Caco-2 (cell line): ENCODE measurements around the gene IL1B. TPM values are rescaled to one million over a fixed set of nuclear protein-coding genes. Genes with fewer than 3 reads are reported as not detected.

ENCODE experiments used
- BruUV-seq: library from RNA; stranded (reverse); fragments of 400-500 nt; replicated peaks from 2 replicates; lab custom pipeline; 2021; lab: Mats Ljungman, UMichigan
- CTCF ChIA-PET: fragments of 300-600 bp; sonication (Branson Sonifier 250); formaldehyde crosslinking; loops from one replicate; lab custom pipeline; 2022; ENCODE audit warnings: antibody characterized with exemption; lab: Charles Lee
- POLR2A ChIA-PET: fragments of 300-600 bp; sonication (Branson Sonifier 250); formaldehyde crosslinking; loops from one replicate; lab custom pipeline; 2022; ENCODE audit warnings: antibody characterized with exemption; lab: Charles Lee
- DNase-seq, 2 experiments: peaks; one replicate each; pipeline versions ENCODE4 v3.0.0 to v3.0.0-alpha.2; 2020 to 2022
- H3K27me3 ChIP-seq: replicated peaks from 2 replicates; pipeline ENCODE4 v1.6.0; 2011; ENCODE audit warnings: low read length; ENCODE audit not compliant: control insufficient read depth, insufficient read depth
- H3K36me3 ChIP-seq: 2 replicates; pipeline ENCODE4 v1.5.1; 2011; ENCODE audit warnings: low read length; ENCODE audit not compliant: control insufficient read depth, insufficient read depth
- H3K4me1 ChIP-seq: fragments of 250-450 bp; sonication (Bioruptor Pico); 2 replicates; pipeline ENCODE4 v1.5.1; 2020; ENCODE audit warnings: mild to moderate bottlenecking
- H3K4me3 ChIP-seq: 2 replicates; pipeline ENCODE4 v1.5.1; 2011; ENCODE audit warnings: low read depth, mild to moderate bottlenecking, control low read depth, low read length
- H3K9me3 ChIP-seq: fragments of 250-450 bp; sonication (Bioruptor Pico); 2 replicates; pipeline ENCODE4 v1.5.1; 2020; ENCODE audit warnings: mild to moderate bottlenecking, moderate library complexity
- H3K27ac Mint-ChIP-seq: one replicate; pipeline ENCODE4 v1.8.0; 2022; ENCODE audit warnings: mixed read lengths; ENCODE audit not compliant: unreplicated experiment
- H3K27me3 Mint-ChIP-seq: one replicate; pipeline ENCODE4 v1.8.0; 2022; ENCODE audit warnings: mixed read lengths; ENCODE audit not compliant: insufficient read depth, unreplicated experiment
- H3K36me3 Mint-ChIP-seq: one replicate; pipeline ENCODE4 v1.8.0; 2022; ENCODE audit warnings: mild to moderate bottlenecking, mixed read lengths; ENCODE audit not compliant: insufficient read depth, unreplicated experiment
- H3K4me1 Mint-ChIP-seq: one replicate; pipeline ENCODE4 v1.8.0; 2022; ENCODE audit warnings: low read depth, mixed read lengths; ENCODE audit not compliant: unreplicated experiment
- H3K4me3 Mint-ChIP-seq: one replicate; pipeline ENCODE4 v1.8.0; 2022; ENCODE audit warnings: mild to moderate bottlenecking, moderate library complexity, mixed read lengths; ENCODE audit not compliant: unreplicated experiment
- H3K9me3 Mint-ChIP-seq: one replicate; pipeline ENCODE4 v1.8.0; 2022; ENCODE audit warnings: mixed read lengths; ENCODE audit not compliant: unreplicated experiment
- intact Hi-C: fragments of 100-400 bp; cut with micrococcal nuclease; formaldehyde crosslinking; loops from one replicate; pipeline ENCODE4 v1.10.0; 2022; ENCODE audit not compliant: unreplicated experiment
- total RNA-seq: library from RNA; stranded (reverse); gene quantifications from 2 replicates; pipeline ENCODE4 v1.2.3, GENCODE V29; 2022
- TF ChIP-seq, protein P1 (sequence below), 2 experiments: fragments of 200-600 bp in 1 of 2; IDR thresholded peaks; 1 replicate in 1 of 2; 2 replicates in 1 of 2; pipeline versions ENCODE4 v1.5.1 to v1.8.0; 2011 to 2022; ENCODE audit warnings: antibody characterized with exemption in 1 of 2, control low read depth in 1 of 2, inconsistent platforms in 1 of 2, low read depth in 1 of 2, low read length in 1 of 2, mild to moderate bottlenecking in 1 of 2, moderate library complexity in 1 of 2; ENCODE audit not compliant: insufficient read depth in 1 of 2, severe bottlenecking in 1 of 2, unreplicated experiment in 1 of 2

Gene IL1B
- total RNA-seq, 1 experiment from 2014 or later = 0.18 TPM

DNA sequence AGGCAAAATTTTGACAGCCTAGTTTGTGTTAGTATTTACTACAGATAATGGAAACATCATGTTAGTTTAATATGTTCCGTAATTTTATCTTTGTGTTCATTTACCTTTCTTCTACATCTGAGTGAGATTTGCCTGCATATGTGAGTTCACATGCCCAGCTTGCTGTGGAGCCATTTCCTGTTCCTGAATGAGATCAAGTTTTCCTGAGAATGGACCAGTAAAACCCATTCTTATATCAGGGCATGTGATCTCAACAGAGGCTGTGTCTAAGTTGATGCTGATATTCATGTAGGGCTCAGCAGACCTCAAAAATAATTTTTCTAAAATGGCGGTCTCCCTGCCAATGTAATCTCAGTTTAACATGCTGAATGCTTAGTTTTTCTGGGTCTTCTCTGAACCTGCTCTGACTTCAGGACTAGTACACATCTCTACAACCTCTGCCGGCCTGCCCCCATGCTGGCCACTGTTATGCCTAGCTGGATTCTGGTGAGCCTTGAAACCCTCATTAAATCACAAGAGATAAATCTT, 53.3 kb downstream of the IL1B start:
- no peak for DNase-seq
- Mint-ChIP-seq H3K4me3 (no peak overlapping the region), H3K9me3 (no peaks in the 10 kb centered on the region), H3K4me1 (no peaks in the 10 kb centered on the region), H3K36me3 (no peaks in the 10 kb centered on the region), H3K27ac (no peak overlapping the region), H3K27me3 (no peaks in the 10 kb centered on the region)
- H3K4me1 ChIP-seq = no peaks in the 10 kb centered on the region
- H3K9me3 ChIP-seq = no peaks in the 10 kb centered on the region
- POLR2A ChIA-PET = no interaction called here
- no TSS peak for BruUV-seq
- CTCF ChIA-PET = no interaction called here
- no peaks in the 10 kb centered on the region for H3K36me3 ChIP-seq
- intact Hi-C loops = no loop called here
- TF ChIP-seq, protein P1, sequence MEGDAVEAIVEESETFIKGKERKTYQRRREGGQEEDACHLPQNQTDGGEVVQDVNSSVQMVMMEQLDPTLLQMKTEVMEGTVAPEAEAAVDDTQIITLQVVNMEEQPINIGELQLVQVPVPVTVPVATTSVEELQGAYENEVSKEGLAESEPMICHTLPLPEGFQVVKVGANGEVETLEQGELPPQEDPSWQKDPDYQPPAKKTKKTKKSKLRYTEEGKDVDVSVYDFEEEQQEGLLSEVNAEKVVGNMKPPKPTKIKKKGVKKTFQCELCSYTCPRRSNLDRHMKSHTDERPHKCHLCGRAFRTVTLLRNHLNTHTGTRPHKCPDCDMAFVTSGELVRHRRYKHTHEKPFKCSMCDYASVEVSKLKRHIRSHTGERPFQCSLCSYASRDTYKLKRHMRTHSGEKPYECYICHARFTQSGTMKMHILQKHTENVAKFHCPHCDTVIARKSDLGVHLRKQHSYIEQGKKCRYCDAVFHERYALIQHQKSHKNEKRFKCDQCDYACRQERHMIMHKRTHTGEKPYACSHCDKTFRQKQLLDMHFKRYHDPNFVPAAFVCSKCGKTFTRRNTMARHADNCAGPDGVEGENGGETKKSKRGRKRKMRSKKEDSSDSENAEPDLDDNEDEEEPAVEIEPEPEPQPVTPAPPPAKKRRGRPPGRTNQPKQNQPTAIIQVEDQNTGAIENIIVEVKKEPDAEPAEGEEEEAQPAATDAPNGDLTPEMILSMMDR (IDR thresholded peaks at IDR 0.05; ENCODE audit: insufficient read depth in 1 of 2, low read depth in 1 of 2, low read length in 1 of 2, severe bottlenecking in 1 of 2, unreplicated experiment in 1 of 2) = no peak
- no peak overlapping the region for H3K4me3 ChIP-seq
- H3K27me3 ChIP-seq = no peaks in the 10 kb centered on the region

GRCh38 chr2:112782234-112782799, 54.3 kb downstream of the IL1B start:
- no peak overlapping the region for H3K4me3 Mint-ChIP-seq
- CTCF ChIA-PET = no interaction called here
- no peaks in the 10 kb centered on the region for H3K36me3 ChIP-seq
- no peaks in the 10 kb centered on the region for H3K27me3 ChIP-seq
- H3K4me1 Mint-ChIP-seq = no peaks in the 10 kb centered on the region
- DNase-seq = no peak
- H3K27me3 Mint-ChIP-seq = no peaks in the 10 kb centered on the region
- no peak overlapping the region for H3K27ac Mint-ChIP-seq
- no peaks in the 10 kb centered on the region for H3K36me3 Mint-ChIP-seq
- peaks cover under 1% of the 10 kb centered on the region for H3K9me3 Mint-ChIP-seq
- POLR2A ChIA-PET = no interaction called here
- no peak overlapping the region for H3K4me3 ChIP-seq
- H3K9me3 ChIP-seq = no peaks in the 10 kb centered on the region
- BruUV-seq = no TSS peak
- TF ChIP-seq, protein P1 (IDR thresholded peaks at IDR 0.05; ENCODE audit: insufficient read depth in 1 of 2, low read depth in 1 of 2, low read length in 1 of 2, severe bottlenecking in 1 of 2, unreplicated experiment in 1 of 2) = no peak
- intact Hi-C loops = no loop called here
- no peaks in the 10 kb centered on the region for H3K4me1 ChIP-seq

Other genes starting within 250 kb of the IL1B start
- gene SLC20A1, start 190.8 kb downstream of the IL1B start, total RNA-seq = 91.1 and 102 TPM in 2 replicates
- gene NT5DC4, start 115.8 kb downstream of the IL1B start, total RNA-seq = 3.3 and 4.0 TPM in 2 replicates
- gene CKAP2L, start 72.2 kb downstream of the IL1B start, total RNA-seq = 20.7 and 23.6 TPM in 2 replicates
- gene IL1A, start 52.3 kb downstream of the IL1B start, total RNA-seq = not detected in 2 replicates
- 0.44 TPM in 1 of 2 replicates, not detected in the other for gene IL37, start 74.4 kb upstream of the IL1B start, total RNA-seq
- not detected in 2 replicates for gene IL36G, start 141.2 kb upstream of the IL1B start, total RNA-seq
- gene IL36A, start 168.7 kb upstream of the IL1B start, total RNA-seq = not detected in 2 replicates
- not detected in 2 replicates for gene IL36B, start 216.1 kb upstream of the IL1B start, total RNA-seq
- 0.19 TPM in 1 of 2 replicates, not detected in the other for gene IL36RN, start 222.4 kb upstream of the IL1B start, total RNA-seq
- not detected in 2 replicates for gene IL1F10, start 231.2 kb upstream of the IL1B start, total RNA-seq